HG02981 (cell line): ENCODE results near the gene RGSL1.

Experiments
- ATAC-seq: cut with Tn5 transposase; IDR thresholded peaks from one replicate; pipeline ENCODE4 v1.9.1; 2021; ENCODE audit warnings: mild to moderate bottlenecking, moderate library complexity; ENCODE audit not compliant: unreplicated experiment

Gene RGSL1

DNA sequence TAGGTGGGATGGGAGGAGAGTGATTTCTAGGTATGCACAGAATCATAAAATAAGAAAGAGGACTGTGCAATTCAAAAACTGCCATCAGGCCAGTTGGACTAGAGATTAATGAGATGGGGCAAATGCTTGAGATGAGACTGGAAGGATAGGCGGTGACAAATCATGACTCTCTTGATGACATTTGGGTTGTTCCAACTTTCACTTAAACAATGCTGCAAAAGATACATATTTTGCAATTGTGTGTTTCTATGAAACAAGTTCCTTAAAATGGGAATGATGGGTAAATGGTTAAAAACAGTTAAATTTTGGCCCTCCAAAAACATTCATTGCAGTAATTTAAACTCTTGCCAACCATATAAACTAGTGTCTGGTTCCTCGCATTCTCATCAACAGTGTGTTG lies 84.0 kb downstream of the RGSL1 start:
- no peak for ATAC-seq

- ATAC-seq: no peak
These were observed 99.4 kb downstream of the RGSL1 start for GRCh38 chr1:182549346-182549745.

- no peak for ATAC-seq
These were observed 99.9 kb downstream of the RGSL1 start for GRCh38 chr1:182549811-182550210.

DNA sequence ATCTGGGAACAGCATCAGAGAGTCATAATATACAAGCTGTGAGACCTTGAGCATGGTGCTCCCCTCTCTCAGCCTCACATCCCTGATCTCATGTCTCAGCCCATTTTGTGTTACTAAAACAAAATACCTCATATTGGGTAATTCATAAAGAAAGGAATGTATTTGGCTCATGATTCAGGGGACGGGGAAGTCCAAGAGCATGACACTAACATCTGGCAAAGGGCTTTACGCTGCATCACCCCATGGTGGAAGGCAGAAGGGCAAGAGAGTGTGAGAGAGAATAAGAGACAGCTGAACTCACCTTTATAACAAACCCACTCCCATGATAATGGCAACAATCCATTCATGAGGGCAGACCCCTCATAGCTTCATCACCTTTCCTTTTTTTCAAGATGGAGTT lies 102.6 kb downstream of the RGSL1 start:
- no peak for ATAC-seq

DNA sequence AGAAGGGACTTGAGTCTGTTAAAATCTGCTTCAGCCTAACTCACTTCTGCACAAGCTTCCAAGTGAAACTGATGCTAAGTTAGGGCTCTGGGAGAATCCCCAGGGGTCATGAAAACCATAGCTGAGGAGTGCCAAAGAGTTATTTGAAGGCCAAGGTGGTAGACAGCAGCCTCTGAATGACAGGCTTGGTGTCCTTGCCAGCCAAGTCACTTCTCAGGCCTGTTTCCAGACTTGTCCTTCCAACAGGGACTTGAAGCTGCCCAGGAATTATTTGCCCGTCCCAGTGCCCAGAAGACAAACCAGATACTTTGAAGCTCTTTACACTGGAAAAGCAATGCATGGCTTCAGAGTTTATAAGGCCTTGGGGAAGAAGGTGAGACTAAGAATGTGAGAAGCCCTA lies 105.5 kb downstream of the RGSL1 start:
- ATAC-seq: no peak

GRCh38 chr1:182556279-182556678 lies 106.3 kb downstream of the RGSL1 start:
- no peak for ATAC-seq

- no peak for ATAC-seq
These were observed 110.5 kb downstream of the RGSL1 start for GRCh38 chr1:182560392-182560984.

DNA sequence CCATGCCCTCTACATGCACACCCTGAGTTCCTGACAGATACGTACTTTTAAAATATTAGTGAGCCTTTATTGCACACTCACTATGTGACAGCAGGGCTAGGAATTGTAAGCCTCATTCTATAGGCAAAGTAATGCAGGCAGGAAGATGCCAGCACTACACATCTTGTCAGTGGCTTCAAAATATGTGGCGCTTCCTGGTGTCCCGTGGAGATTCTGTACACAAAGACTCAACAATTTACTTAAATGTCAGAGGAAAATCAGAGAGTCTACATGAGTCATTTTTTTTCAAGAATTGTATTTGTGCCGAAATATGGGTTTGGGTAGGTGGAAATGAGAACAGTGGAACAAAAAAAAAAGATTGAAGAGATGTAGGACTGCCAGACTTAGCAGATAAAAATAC lies 111.5 kb downstream of the RGSL1 start:
- ATAC-seq: no peak

GRCh38 chr1:182563095-182563494 lies 113.1 kb downstream of the RGSL1 start:
- ATAC-seq: no peak

GRCh38 chr1:182564406-182565004 lies 114.6 kb downstream of the RGSL1 start:
- no peak for ATAC-seq

DNA sequence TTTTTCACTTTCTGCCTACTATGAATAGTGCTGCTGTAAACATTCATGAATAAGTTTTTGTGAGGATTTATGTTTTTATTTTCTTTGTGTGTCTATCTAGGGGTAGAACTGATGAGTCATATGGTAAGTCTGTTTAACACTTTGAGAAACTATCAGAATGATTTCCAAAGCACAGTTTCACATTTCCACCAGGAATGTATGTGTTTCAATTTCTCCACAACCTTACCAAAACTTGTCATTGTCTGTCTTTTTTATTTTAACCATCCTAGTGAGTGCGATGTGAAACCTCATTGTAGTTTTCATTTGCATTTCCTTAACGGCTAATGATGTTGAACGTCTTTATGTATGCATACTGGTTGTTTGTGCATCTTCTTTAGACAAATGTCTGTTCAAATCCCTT lies 115.6 kb downstream of the RGSL1 start:
- ATAC-seq: no peak

DNA sequence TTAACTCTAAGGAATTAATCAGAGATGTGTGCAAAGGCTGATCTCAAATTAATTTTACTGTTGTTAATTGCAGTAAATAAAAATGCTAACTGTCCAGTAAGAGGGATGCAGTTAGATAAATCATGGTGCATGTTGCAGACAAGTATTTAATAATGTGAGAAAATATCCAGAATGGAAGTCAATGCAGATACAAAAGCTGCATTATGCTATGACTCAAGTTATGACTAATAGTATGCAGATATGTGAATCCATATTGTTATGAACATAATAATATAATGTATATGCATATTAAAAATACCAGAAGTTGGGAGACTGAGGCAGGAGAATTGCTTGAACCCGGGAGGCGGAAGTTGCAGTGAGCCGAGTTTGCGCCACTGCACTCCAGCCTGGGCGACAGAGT lies 117.7 kb downstream of the RGSL1 start:
- no peak for ATAC-seq

GRCh38 chr1:182568647-182569284 lies 118.8 kb downstream of the RGSL1 start:
- no peak for ATAC-seq

GRCh38 chr1:182569939-182570610 lies 120.1 kb downstream of the RGSL1 start:
- ATAC-seq: no peak

GRCh38 chr1:182570611-182570970 lies 120.6 kb downstream of the RGSL1 start:
- no peak for ATAC-seq

GRCh38 chr1:182574156-182574555 lies 124.2 kb downstream of the RGSL1 start:
- ATAC-seq: no peak

GRCh38 chr1:182575540-182576149 lies 125.7 kb downstream of the RGSL1 start:
- ATAC-seq: no peak

DNA sequence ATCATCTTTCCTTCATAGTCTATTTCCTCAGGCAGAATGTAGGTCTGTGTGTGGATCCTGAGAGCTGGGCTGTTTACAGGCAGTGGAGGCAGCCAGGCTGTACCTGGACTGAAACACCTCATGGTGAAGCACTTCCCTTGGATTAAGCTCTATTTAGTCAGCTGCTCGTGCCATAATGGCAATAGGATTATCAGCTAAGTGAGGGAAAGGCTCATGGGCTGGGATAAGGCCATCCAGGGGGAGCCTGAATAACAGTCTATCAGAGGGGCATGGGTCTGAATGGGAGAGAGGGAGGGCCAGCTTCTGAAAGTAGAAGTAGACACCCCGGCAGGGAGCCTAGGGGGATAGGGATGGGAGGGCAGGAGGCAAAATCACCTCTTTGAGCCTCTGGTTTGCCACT lies 130.8 kb downstream of the RGSL1 start:
- no peak for ATAC-seq

GRCh38 chr1:182584746-182585145 lies 134.8 kb downstream of the RGSL1 start:
- ATAC-seq: no peak

GRCh38 chr1:182586380-182586779 lies 136.4 kb downstream of the RGSL1 start:
- ATAC-seq: no peak

GRCh38 chr1:182587093-182587492 lies 137.1 kb downstream of the RGSL1 start:
- ATAC-seq: no peak
